T-cell (primary cell): Measurements from ENCODE around the gene ANKRD24. TPM values are rescaled to one million over a fixed set of nuclear protein-coding genes. Genes with fewer than 3 reads are reported as not detected.
"Not testable (repeated sequence)": the region's sequence is repeated elsewhere in the genome, so short reads cannot be mapped to it uniquely, and the experiment has no call there.

Source experiments
- ATAC-seq, 4 experiments: fragments of 200-7000 bp in 3 of 4; fragments of 150-1000 bp in 1 of 4; cut with Tn5 transposase; replicated peaks in 1 of 4; 1 replicate in 3 of 4; 2 replicates in 1 of 4; pipeline ENCODE4 v1.10.0; 2021; ENCODE audit warnings: moderate library complexity in 3 of 4, mild to moderate bottlenecking in 2 of 4, moderate number of reproducible peaks in 1 of 4
- CTCF ChIA-PET, 2 donors: fragments of 300-600 bp; sonication (Branson Sonifier 250); formaldehyde crosslinking; loops; one replicate each; lab custom pipeline; 2022; ENCODE audit warnings: antibody characterized with exemption in 2 of 2; lab: Charles Lee
- POLR2A ChIA-PET, 2 donors: fragments of 300-600 bp; sonication (Branson Sonifier 250); formaldehyde crosslinking; loops; one replicate each; lab custom pipeline; 2022; ENCODE audit warnings: antibody characterized with exemption in 2 of 2; lab: Charles Lee
- DNase-seq, 35 experiments: peaks; one replicate each; pipeline versions ENCODE4 v3.0.0 to v3.0.0-alpha.2; 2013 to 2023
- H3K27ac ChIP-seq: one replicate; pipeline ENCODE4 v1.5.1; 2013; ENCODE audit warnings: low read length
- H3K27me3 ChIP-seq, 2 experiments: replicated peaks in 1 of 2; 1 replicate in 1 of 2; 2 replicates in 1 of 2; pipeline versions ENCODE4 v1.6.1 to v1.7.0; 2013; ENCODE audit warnings: low read length in 1 of 2, mixed read lengths in 1 of 2; ENCODE audit not compliant: control insufficient read depth in 2 of 2, insufficient read depth in 2 of 2; ENCODE audit errors: extremely low read depth in 1 of 2
- H3K36me3 ChIP-seq, 2 donors: 1 replicate in 1 of 2; 2 replicates in 1 of 2; pipeline versions ENCODE4 v1.6.1 to v1.7.0; 2013; ENCODE audit warnings: low read length in 1 of 2; ENCODE audit not compliant: control insufficient read depth in 2 of 2, insufficient read depth in 1 of 2; ENCODE audit errors: extremely low read depth in 1 of 2
- H3K4me1 ChIP-seq, 2 experiments: 1 replicate in 1 of 2; 2 replicates in 1 of 2; pipeline versions ENCODE4 v1.6.1 to v1.7.0; 2013; ENCODE audit warnings: low read length in 2 of 2, mixed read lengths in 1 of 2; ENCODE audit not compliant: insufficient read depth in 2 of 2, control insufficient read depth in 1 of 2; ENCODE audit errors: extremely low read depth in 1 of 2
- H3K4me3 ChIP-seq, 2 donors: 1 replicate in 1 of 2; 2 replicates in 1 of 2; pipeline versions ENCODE4 v1.5.1 to v1.7.0; 2013; ENCODE audit warnings: mild to moderate bottlenecking in 2 of 2, low read length in 1 of 2, moderate library complexity in 1 of 2; ENCODE audit not compliant: control insufficient read depth in 1 of 2; ENCODE audit errors: extremely low read depth in 1 of 2
- H3K9me3 ChIP-seq: 2 replicates; pipeline ENCODE4 v1.7.0; 2013
- H3K27ac Mint-ChIP-seq, 2 donors: one replicate each; pipeline ENCODE4 v1.8.0; 2020 to 2021; ENCODE audit warnings: mild to moderate bottlenecking in 2 of 2, mixed read lengths in 2 of 2
- H3K27me3 Mint-ChIP-seq, 2 donors: one replicate each; pipeline ENCODE4 v1.8.0; 2021 to 2022; ENCODE audit warnings: mixed read lengths in 2 of 2
- H3K36me3 Mint-ChIP-seq: one replicate; pipeline ENCODE4 v1.8.0; 2021; ENCODE audit warnings: mixed read lengths
- H3K4me1 Mint-ChIP-seq, 3 donors: one replicate each; pipeline ENCODE4 v1.8.0; 2020 to 2022; ENCODE audit warnings: mixed read lengths in 3 of 3, mild to moderate bottlenecking in 1 of 3
- H3K4me3 Mint-ChIP-seq, 3 donors: one replicate each; pipeline ENCODE4 v1.8.0; 2020 to 2022; ENCODE audit warnings: mild to moderate bottlenecking in 3 of 3, mixed read lengths in 3 of 3, moderate library complexity in 3 of 3
- H3K9me3 Mint-ChIP-seq, 3 donors: one replicate each; pipeline ENCODE4 v1.8.0; 2020 to 2022; ENCODE audit warnings: mixed read lengths in 3 of 3
- WGBS: methylation state at CpG from one replicate; pipeline ENCODE4 v1.1.5; 2013; ENCODE audit warnings: missing lambda C conversion rate; ENCODE audit not compliant: insufficient coverage; 5-methylcytosine and 5-hydroxymethylcytosine counted together
- total RNA-seq, 35 experiments: library from RNA in 6 of 35; stranded (reverse) in 6 of 35; fragments of 120-200 nt in 1 of 35; gene quantifications; one replicate each; pipeline versions ENCODE4 v1.2.1 to v1.2.4 and lab custom pipeline; 2013 to 2026

The ANKRD24 gene
- total RNA-seq, 5 donors from 2014 or later (not counting 1 experiment from before 2014, with no cell fraction given): 0.79 to 2.2 (median 1.3) TPM

DNA sequence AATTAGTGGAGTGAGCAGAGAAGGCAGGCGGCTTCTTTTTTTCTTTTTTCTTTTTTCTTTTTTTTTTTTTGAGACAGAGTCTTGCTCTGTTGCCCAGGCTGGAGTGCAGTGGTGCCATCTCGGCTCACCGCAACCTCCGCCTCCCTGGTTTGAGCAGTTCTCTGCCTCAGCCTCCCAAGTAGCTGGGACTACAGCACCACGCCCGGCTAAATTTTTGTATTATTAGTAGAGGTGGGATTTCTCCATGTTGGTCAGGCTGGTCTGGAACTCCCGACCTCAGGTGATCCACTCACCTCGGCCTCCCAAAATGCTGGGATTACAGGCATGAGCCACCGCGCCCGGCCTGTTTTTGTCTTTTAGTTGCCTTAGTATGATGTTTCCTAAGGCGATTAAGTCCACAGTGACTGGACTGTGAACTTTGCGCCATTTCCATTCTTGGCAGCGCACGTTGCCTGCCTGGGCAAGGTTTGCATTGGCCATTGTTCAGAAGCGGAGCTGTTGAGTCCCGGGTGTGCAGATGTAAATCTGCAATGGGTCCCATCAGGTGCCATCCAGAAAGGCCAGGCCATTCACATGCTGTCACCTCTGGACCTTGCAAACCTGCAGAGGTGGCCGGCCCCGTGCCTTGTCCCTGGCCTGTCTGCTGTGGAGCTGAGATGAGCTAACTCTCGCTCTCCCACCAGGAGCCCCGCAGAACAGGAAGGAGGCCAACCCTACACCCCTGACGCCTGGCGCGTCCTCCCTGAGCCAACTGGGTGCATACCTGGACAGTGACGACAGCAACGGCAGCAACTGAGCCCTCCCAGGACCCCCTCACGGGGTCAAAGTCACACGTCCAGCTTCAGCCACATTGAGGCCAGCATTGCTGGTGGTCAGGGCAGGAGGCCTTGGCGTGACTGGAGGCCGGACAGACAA is 85.7 kb downstream of the ANKRD24 start:
- ChIA-PET CTCF (interaction anchor here (0.7 to 1.8 kb wide), 4 partner anchors 84 to 134 kb away, joined by 4 to 14 read pairs (median 6); no protein-coding TSS in a partner anchor), POLR2A (interaction anchor here in 1 of 2 donors (0.6 to 0.7 kb wide), 2 partner anchors 272 to 1927 kb away, joined by 4 read pairs; no protein-coding TSS in a partner anchor)
- Mint-ChIP-seq H3K27ac (peak overlapping the region in 1 of 2 donors; percentile 34), H3K9me3 (no peaks in the 10 kb centered on the region), H3K27me3 (no peaks in the 10 kb centered on the region), H3K4me1 (peaks cover 21 to 45% (median 29%) of the 10 kb centered on the region in 3 donors), H3K36me3 (peaks cover 33% of the 10 kb centered on the region), H3K4me3 (no peak overlapping the region)
- Histone ChIP-seq H3K27me3 (no peaks in the 10 kb centered on the region), H3K27ac (no peak overlapping the region), H3K36me3 (peaks cover 22 to 50% of the 10 kb centered on the region in 2 donors), H3K9me3 (no peaks in the 10 kb centered on the region), H3K4me3 (no peak overlapping the region), H3K4me1 (peaks cover 7 to 34% of the 10 kb centered on the region in 2 experiments)
- WGBS: 89% methylated on average over 29 of the region's 30 CpGs
- no peak for DNase-seq
- ATAC-seq: no peak

DNA sequence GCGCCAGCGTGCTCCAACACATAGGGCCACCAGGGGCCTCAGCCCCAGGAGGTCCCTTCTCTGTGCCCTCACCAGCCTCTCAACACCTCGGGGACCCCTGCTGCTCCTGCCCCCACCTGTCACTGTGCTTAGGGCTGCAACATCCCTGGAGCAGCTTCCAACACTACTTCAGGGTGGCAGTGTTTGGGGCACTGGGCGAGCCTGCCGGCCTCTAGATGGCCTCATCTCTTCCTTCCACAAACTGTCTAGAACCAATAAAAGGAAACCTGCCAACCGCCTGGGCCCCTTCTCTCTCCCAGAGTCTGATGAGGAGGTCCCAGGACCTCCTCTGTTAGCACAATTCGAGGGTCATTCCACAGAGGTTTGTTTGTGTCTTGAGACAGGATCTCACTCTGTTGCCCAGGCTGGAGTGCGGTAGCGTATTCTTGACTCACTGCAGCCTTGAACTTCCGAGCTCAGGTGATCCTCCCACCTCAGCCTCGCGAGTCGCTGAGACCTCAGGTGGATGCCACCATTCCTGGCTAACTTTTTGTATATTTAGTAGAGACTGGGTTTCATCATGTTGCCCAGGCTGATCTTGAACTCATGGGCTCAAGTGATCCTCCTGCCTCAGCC is 86.4 kb downstream of the ANKRD24 start:
- ATAC-seq: no peak
- 95% methylated on average over 5 of the region's 13 CpGs for WGBS
- Mint-ChIP-seq H3K27ac (no peak overlapping the region), H3K9me3 (no peaks in the 10 kb centered on the region), H3K4me3 (no peak overlapping the region), H3K27me3 (no peaks in the 10 kb centered on the region), H3K36me3 (peaks cover 33% of the 10 kb centered on the region), H3K4me1 (peaks cover 21 to 38% (median 27%) of the 10 kb centered on the region in 3 donors)
- POLR2A ChIA-PET: no interaction called here
- Histone ChIP-seq H3K9me3 (no peaks in the 10 kb centered on the region), H3K27me3 (no peaks in the 10 kb centered on the region), H3K36me3 (peaks cover 22 to 48% of the 10 kb centered on the region in 2 donors), H3K4me1 (peaks cover 7 to 28% of the 10 kb centered on the region in 2 experiments), H3K4me3 (no peak overlapping the region), H3K27ac (no peak overlapping the region)
- DNase-seq: no peak
- CTCF ChIA-PET: no interaction called here

GRCh38 chr19:4272894-4273293 is 90.4 kb downstream of the ANKRD24 start:
- no peak for DNase-seq
- Mint-ChIP-seq H3K27me3 (peaks cover 0 to 3% of the 10 kb centered on the region in 2 donors), H3K9me3 (no peaks in the 10 kb centered on the region), H3K27ac (no peak overlapping the region), H3K4me3 (no peak overlapping the region), H3K36me3 (peaks cover 14% of the 10 kb centered on the region), H3K4me1 (peaks cover 0 to 9% (median 0%) of the 10 kb centered on the region in 3 donors)
- H3K27me3 ChIP-seq: peaks cover 0 to 9% of the 10 kb centered on the region in 2 experiments
- CTCF ChIA-PET: interaction anchor here in 1 of 2 donors (0.7 kb wide), 1 partner anchor 68 kb away, joined by 3 read pairs; no protein-coding TSS in a partner anchor
- H3K9me3 ChIP-seq: no peaks in the 10 kb centered on the region
- H3K4me1 ChIP-seq: no peaks in the 10 kb centered on the region
- H3K4me3 ChIP-seq: no peak overlapping the region
- POLR2A ChIA-PET: no interaction called here
- WGBS: 100% methylated on average over 2 of the region's 10 CpGs
- no peak overlapping the region for H3K27ac ChIP-seq
- ATAC-seq: no peak
- H3K36me3 ChIP-seq: peaks cover 22 to 28% of the 10 kb centered on the region in 2 donors

- 92% methylated on average over 6 of the region's 6 CpGs for WGBS
- H3K4me1 Mint-ChIP-seq, H3K27ac Mint-ChIP-seq: not testable (repeated sequence)
Measured at GRCh38 chr19:4274321-4274686, 91.8 kb downstream of the ANKRD24 start.

More at GRCh38 chr19:4274321-4274686, 91.8 kb downstream of the ANKRD24 start:
- H3K4me3 ChIP-seq, DNase-seq, H3K9me3 ChIP-seq, H3K36me3 Mint-ChIP-seq, H3K27me3 Mint-ChIP-seq, H3K9me3 Mint-ChIP-seq, POLR2A ChIA-PET, H3K4me3 Mint-ChIP-seq, ATAC-seq, H3K4me1 ChIP-seq, H3K27ac ChIP-seq, CTCF ChIA-PET: not testable (repeated sequence)
- Histone ChIP-seq H3K36me3 (peaks cover 9 to 15% of the 10 kb centered on the region in 2 donors), H3K27me3 (peaks cover 0 to 21% of the 10 kb centered on the region in 2 experiments)

Other genes starting within 250 kb of the ANKRD24 start
- gene NMRK2, start 249.6 kb upstream of the ANKRD24 start, total RNA-seq: not detected
- 10 to 100 TPM; 30.3 to 51.2 (median 44.9) TPM for gene DAPK3, start 211.6 kb upstream of the ANKRD24 start, total RNA-seq
- gene EEF2, start 197.2 kb upstream of the ANKRD24 start, total RNA-seq: 1,000 to 10,000 TPM; 2,379 to 2,775 (median 2,439) TPM
- 10 to 100 TPM; 21.8 to 42.6 (median 31.4) TPM for gene PIAS4, start 175.0 kb upstream of the ANKRD24 start, total RNA-seq
- gene ZBTB7A, start 115.8 kb upstream of the ANKRD24 start, total RNA-seq: 10 to 100 TPM; 43.6 to 85.7 (median 81.8) TPM
- gene MAP2K2, start 58.6 kb upstream of the ANKRD24 start, total RNA-seq: 100 to 1,000 TPM; 101 to 152 (median 141) TPM
- gene CREB3L3, start 29.1 kb upstream of the ANKRD24 start, total RNA-seq: under 1 TPM in 1 of 5 donors, not detected in 4; 0.16 TPM
- 10 to 100 TPM; 19.9 to 35.7 (median 30.0) TPM for gene SIRT6, start 126 bp upstream of the ANKRD24 start, total RNA-seq
- gene EBI3, start 46.8 kb downstream of the ANKRD24 start, total RNA-seq: under 1 TPM in 3 of 5 donors, not detected in 2; 0.38 to 0.92 (median 0.79) TPM
- gene YJU2, start 64.4 kb downstream of the ANKRD24 start, total RNA-seq: 10 to 100 TPM; 28.4 to 37.4 (median 35.2) TPM
- gene SHD, start 96.6 kb downstream of the ANKRD24 start, total RNA-seq: under 1 TPM in 1 of 5 donors, not detected in 4; 0.19 TPM
- 10 to 100 TPM; 13.5 to 44.0 (median 32.4) TPM for gene TMIGD2, start 119.7 kb downstream of the ANKRD24 start, total RNA-seq
- gene FSD1, start 121.9 kb downstream of the ANKRD24 start, total RNA-seq: 1 to 10 TPM; 2.8 to 4.1 (median 3.4) TPM
- gene STAP2, start 156.1 kb downstream of the ANKRD24 start, total RNA-seq: 1 to 10 TPM; 2.3 to 3.7 (median 2.9) TPM
- 10 to 100 TPM; 10.7 to 27.3 (median 22.6) TPM for gene MPND, start 160.9 kb downstream of the ANKRD24 start, total RNA-seq
- gene SH3GL1, start 217.9 kb downstream of the ANKRD24 start, total RNA-seq: 10 to 100 TPM; 38.8 to 51.5 (median 45.7) TPM
- 10 to 100 TPM; 14.4 to 27.3 (median 16.5) TPM for gene CHAF1A, start 220.0 kb downstream of the ANKRD24 start, total RNA-seq